ENCODE results near the gene ZDHHC7. TPM values are rescaled to one million over a fixed set of nuclear protein-coding genes. Genes with fewer than 3 reads are reported as not detected.

ZDHHC7 gene
- total RNA-seq, 8 experiments from 2014 or later, result 13.8 to 273 (median 25.8) TPM

- ATAC-seq (replicated peaks in 6 of 8), result no peak
- in situ Hi-C loops (cut with MboI; ENCODE audit: low pct_unique_long_range_greater_than_20kb in 2 of 9, low sequenced_read_pairs in 9 of 9, unreplicated experiment in 9 of 9), result no loop called here
- 90 to 98% (median 93%) methylated on average over 2 to 7 of the region's 7 CpGs for WGBS, 10 experiments
- H3K4me1 ChIP-seq (replicated peaks in 1 of 2), result peaks cover 8 to 19% of the 10 kb centered on the region in 2 donors
- H3K4me3 ChIP-seq, result no peak overlapping the region
- no peak overlapping the region for H3K27ac ChIP-seq
Measured at GRCh38 chr16:85007496-85008214, 3.7 kb downstream of the ZDHHC7 start.

DNA sequence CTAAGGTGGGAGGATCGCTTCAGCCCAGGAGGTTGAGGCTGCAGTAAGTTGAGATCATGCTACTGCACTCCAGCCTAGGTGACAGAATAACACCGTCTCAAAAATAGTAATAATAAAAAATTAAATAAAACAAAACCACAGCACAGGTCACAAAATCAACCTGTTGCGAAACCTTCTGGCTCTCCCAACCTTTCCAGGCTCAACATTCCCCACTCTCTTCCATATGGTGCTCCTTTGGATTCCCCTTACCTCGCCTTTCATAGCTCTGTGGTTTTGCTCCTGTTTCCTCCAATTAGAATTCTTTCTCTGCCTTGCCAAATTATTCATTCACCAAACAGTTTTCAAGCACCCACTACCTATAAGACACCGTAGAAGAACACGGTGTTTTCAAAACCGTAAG is 4.7 kb downstream of the ZDHHC7 start:
- in situ Hi-C loops (cut with MboI; ENCODE audit: low pct_unique_long_range_greater_than_20kb in 2 of 9, low sequenced_read_pairs in 9 of 9, unreplicated experiment in 9 of 9), result no loop called here
- peaks cover 8 to 13% of the 10 kb centered on the region in 2 donors for H3K4me1 ChIP-seq (replicated peaks in 1 of 2)
- ATAC-seq (replicated peaks in 6 of 8), result no peak
- no peak overlapping the region for H3K4me3 ChIP-seq
- WGBS, 10 experiments, result 67 to 100% (median 89%) methylated on average over 1 to 7 of the region's 7 CpGs; no CpG with 5 or more reads in 2 of the 10 experiments
- no peak overlapping the region for H3K27ac ChIP-seq

DNA sequence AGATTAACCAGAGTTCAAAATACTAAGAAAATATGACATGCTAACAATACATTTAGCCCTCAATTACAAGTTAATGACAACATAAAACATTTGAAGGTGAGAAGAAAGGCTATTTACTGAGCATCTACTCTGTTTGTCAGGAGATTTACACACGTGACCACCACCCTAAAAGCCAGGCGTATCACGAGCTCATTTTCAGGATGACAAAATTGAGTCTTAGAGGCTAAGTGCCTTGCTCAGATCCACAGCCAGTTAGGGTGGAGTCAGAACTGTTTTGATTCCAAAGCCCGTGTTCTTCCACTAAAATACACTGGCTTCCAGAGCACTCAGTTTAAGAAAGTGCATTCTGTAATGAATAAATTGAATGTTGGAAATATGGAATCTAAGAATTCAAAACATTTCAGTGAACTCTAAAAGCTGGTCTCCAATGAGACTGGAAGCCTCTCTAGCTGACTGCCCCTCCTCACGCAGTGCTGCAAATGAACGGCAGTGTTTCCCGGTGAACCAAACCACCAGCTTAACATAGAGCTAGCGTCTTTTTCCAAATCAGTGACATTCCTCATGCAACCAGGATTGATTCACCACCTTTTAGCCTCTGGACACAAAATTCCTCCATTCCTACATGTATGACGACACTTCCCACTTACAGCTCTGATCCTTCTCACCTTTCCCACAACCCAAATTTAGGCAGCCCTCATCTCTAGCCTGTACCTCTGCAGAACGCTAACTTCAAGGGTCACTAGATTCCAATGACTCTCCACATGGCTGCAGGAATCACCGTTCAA is 5.9 kb downstream of the ZDHHC7 start:
- no peak overlapping the region for H3K27ac ChIP-seq
- in situ Hi-C loops (cut with MboI; ENCODE audit: low pct_unique_long_range_greater_than_20kb in 2 of 9, low sequenced_read_pairs in 9 of 9, unreplicated experiment in 9 of 9), result no loop called here
- ATAC-seq (replicated peaks in 6 of 8), result peak in 4 of 8 experiments; percentile 21 to 83 (median 40)
- H3K4me3 ChIP-seq, result no peak overlapping the region
- H3K4me1 ChIP-seq (replicated peaks in 1 of 2), result peaks cover 8 to 13% of the 10 kb centered on the region in 2 donors
- 0 to 88% (median 82%) methylated on average over 2 to 9 of the region's 11 CpGs for WGBS, 10 experiments

- H3K27ac ChIP-seq, result no peak overlapping the region
Measured at GRCh38 chr16:85004587-85005205, 6.6 kb downstream of the ZDHHC7 start.

DNA sequence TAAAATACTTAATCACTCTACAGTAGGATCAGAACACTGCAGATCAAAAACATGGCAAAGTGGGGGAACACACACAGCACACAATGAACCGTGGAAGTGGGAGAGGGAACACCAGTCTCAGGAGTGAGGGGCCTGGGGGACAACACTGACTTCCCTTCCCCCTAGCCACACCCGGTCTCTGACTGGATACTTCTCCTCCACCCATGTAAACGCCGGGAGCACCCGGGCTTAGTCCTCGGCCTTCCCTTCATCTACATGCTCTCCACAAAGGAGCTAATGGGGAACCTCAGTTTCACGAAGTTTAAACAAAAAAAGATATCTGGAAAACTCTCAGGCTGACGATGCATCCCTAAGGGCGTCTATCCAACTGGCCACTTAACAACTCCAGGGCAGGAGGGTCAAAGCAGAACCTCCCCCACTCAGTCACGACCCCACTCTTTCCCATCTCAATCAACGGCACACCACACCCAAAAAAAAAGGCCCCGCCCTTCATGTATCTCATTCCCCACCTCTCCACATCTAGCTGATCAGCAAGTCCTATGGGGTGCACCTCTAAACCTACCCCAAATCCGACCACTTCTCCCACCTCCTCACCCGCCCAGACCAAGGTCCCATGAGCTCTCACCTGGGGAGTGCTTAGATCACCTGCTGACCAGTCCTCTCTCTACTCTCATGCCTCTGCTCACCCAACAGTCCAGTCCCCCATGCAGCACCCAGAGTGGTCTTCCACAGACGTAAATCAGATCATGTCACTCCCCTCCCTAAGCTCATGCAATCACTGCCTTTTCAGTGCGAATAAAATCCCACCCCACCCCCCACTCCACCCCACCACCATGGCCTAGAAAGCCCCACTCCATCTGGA is 7.4 kb downstream of the ZDHHC7 start:
- Histone ChIP-seq H3K4me3 (no peak overlapping the region), H3K27ac (no peak overlapping the region), H3K4me1 (replicated peaks in 1 of 2) (peaks cover 5 to 6% of the 10 kb centered on the region in 2 donors)
- peak in 4 of 8 experiments; percentile 31 to 49 (median 37) for ATAC-seq (replicated peaks in 6 of 8)
- in situ Hi-C loops (cut with MboI; ENCODE audit: low pct_unique_long_range_greater_than_20kb in 2 of 9, low sequenced_read_pairs in 9 of 9, unreplicated experiment in 9 of 9), result no loop called here
- 4 to 100% (median 73%) methylated on average over 2 to 12 of the region's 16 CpGs; no CpG with 5 or more reads in 1 of the 10 experiments for WGBS, 10 experiments

More at GRCh38 chr16:85004587-85005205, 6.6 kb downstream of the ZDHHC7 start:
- Histone ChIP-seq H3K4me3 (no peak overlapping the region), H3K4me1 (replicated peaks in 1 of 2) (peaks cover 5 to 6% of the 10 kb centered on the region in 2 donors)
- 0 to 100% (median 83%) methylated on average over 1 to 8 of the region's 10 CpGs; no CpG with 5 or more reads in 1 of the 10 experiments for WGBS, 10 experiments
- peak in 6 of 8 experiments; percentile 1 to 65 (median 41) for ATAC-seq (replicated peaks in 6 of 8)
- in situ Hi-C loops (cut with MboI; ENCODE audit: low pct_unique_long_range_greater_than_20kb in 2 of 9, low sequenced_read_pairs in 9 of 9, unreplicated experiment in 9 of 9), result no loop called here

DNA sequence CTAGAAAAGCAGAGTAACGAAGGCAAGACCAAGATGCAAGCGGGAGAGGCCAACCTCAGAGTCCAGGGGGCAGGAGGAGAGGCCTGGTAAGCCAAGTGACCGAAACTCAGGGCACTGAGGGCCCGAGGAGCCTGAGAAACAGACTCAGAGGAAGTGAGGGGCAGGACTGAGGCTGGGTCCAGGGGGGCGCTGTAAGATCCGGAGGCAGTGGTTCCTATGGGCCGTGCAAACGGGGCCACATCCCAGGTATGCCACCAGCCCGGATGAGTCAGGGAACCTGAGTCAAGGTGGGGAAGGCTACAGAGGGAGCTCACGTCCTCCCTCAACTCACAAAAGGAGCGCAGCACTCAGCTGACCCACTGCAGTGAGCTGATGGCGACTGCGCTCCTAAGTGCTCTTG is 8.3 kb downstream of the ZDHHC7 start:
- in situ Hi-C loops (cut with MboI; ENCODE audit: low pct_unique_long_range_greater_than_20kb in 2 of 9, low sequenced_read_pairs in 9 of 9, unreplicated experiment in 9 of 9), result no loop called here
- Histone ChIP-seq H3K27ac (no peak overlapping the region), H3K4me3 (no peak overlapping the region), H3K4me1 (replicated peaks in 1 of 2) (peaks cover 5 to 6% of the 10 kb centered on the region in 2 donors)
- 60 to 100% (median 86%) methylated on average over 1 to 8 of the region's 13 CpGs; no CpG with 5 or more reads in 1 of the 10 experiments for WGBS, 10 experiments
- ATAC-seq (replicated peaks in 6 of 8), result peak in 1 of 8 experiments; percentile 20

GRCh38 chr16:85002608-85003007 is 8.7 kb downstream of the ZDHHC7 start:
- Histone ChIP-seq H3K4me1 (replicated peaks in 1 of 2) (peaks cover 5 to 6% of the 10 kb centered on the region in 2 donors), H3K4me3 (no peak overlapping the region), H3K27ac (no peak overlapping the region)
- in situ Hi-C loops (cut with MboI; ENCODE audit: low pct_unique_long_range_greater_than_20kb in 2 of 9, low sequenced_read_pairs in 9 of 9, unreplicated experiment in 9 of 9), result no loop called here
- 63 to 100% (median 85%) methylated on average over 1 to 11 of the region's 12 CpGs; no CpG with 5 or more reads in 1 of the 10 experiments for WGBS, 10 experiments
- no peak for ATAC-seq (replicated peaks in 6 of 8)

DNA sequence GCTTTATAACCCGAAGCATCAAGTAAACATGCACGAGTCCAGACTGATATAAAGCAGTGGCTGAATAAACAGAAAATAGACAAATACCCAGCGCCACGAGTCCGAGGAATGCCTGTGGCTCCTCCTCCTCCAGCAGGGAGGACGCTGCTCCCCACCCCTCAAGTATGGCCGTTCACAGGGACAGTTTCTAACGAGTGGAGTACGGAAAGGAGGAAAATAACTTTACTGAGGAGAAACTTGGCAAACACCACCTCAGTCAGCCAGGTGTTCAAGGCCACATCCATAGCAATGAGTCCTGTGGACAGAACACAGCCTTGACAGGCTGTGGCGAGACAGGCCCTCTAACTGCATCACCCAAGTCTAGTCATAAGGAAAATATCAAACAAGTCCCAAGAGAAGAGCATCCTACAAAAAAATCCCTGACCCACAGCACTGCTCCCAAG is 9.2 kb downstream of the ZDHHC7 start:
- 70 to 100% (median 91%) methylated on average over 1 to 10 of the region's 10 CpGs; no CpG with 5 or more reads in 1 of the 10 experiments for WGBS, 10 experiments
- ATAC-seq (replicated peaks in 6 of 8), result peak in 1 of 8 experiments; percentile 21

DNA sequence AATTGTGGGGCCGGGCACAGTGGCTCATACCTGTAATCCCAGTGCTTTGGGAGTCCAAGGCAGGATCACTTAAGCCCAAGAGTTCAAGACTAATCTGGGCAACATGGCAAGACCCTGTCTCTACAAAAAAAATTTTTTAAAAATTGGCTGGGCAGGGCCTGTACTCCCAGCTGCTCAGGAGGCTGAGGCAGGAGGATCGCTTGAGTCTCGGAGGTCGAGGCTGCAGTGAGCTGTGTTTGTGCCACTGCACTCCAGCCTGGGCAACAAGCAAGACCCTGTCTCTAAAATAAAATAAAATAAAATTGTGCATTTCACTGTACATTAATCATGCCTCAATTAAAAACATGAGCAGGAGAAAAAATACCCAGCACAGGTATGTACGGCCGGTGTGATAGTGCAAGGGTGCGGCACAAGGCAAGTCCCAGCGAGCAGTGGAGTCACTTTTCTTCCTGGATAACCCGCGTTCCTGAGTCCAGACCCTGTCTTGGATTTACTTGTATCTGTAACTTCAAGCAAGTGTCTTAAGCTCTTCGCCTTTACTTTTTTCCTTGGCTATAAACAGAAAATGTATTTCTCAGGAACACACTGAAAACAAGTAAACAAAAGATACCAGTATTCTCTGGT is 11.4 kb downstream of the ZDHHC7 start:
- Histone ChIP-seq H3K27ac (no peak overlapping the region), H3K4me1 (replicated peaks in 1 of 2) (peaks cover 5 to 6% of the 10 kb centered on the region in 2 donors), H3K4me3 (no peak overlapping the region)
- ATAC-seq (replicated peaks in 6 of 8), result no peak
- WGBS, 10 experiments, result 95 to 100% (median 100%) methylated on average over 2 to 11 of the region's 11 CpGs
- in situ Hi-C loops (cut with MboI; ENCODE audit: low pct_unique_long_range_greater_than_20kb in 2 of 9, low sequenced_read_pairs in 9 of 9, unreplicated experiment in 9 of 9), result no loop called here

More for the DNA sequence above, 9.2 kb downstream of the ZDHHC7 start:
- no peak overlapping the region for H3K4me3 ChIP-seq
- peaks cover 5 to 6% of the 10 kb centered on the region in 2 donors for H3K4me1 ChIP-seq (replicated peaks in 1 of 2)
- in situ Hi-C loops (cut with MboI; ENCODE audit: low pct_unique_long_range_greater_than_20kb in 2 of 9, low sequenced_read_pairs in 9 of 9, unreplicated experiment in 9 of 9), result no loop called here
- H3K27ac ChIP-seq, result no peak overlapping the region

GRCh38 chr16:84999200-84999599 is 12.1 kb downstream of the ZDHHC7 start:
- Histone ChIP-seq H3K4me1 (replicated peaks in 1 of 2) (peaks cover 5 to 6% of the 10 kb centered on the region in 2 donors), H3K27ac (no peak overlapping the region), H3K4me3 (no peak overlapping the region)
- in situ Hi-C loops (cut with MboI; ENCODE audit: low pct_unique_long_range_greater_than_20kb in 2 of 9, low sequenced_read_pairs in 9 of 9, unreplicated experiment in 9 of 9), result no loop called here
- WGBS, 10 experiments, result 54 to 100% (median 100%) methylated on average over 1 to 3 of the region's 3 CpGs
- no peak for ATAC-seq (replicated peaks in 6 of 8)

- Histone ChIP-seq H3K4me3 (no peak overlapping the region), H3K4me1 (replicated peaks in 1 of 2) (peaks cover 0 to 2% of the 10 kb centered on the region in 2 donors), H3K27ac (no peak overlapping the region)
- in situ Hi-C loops (cut with MboI; ENCODE audit: low pct_unique_long_range_greater_than_20kb in 2 of 9, low sequenced_read_pairs in 9 of 9, unreplicated experiment in 9 of 9), result no loop called here
- WGBS, 10 experiments, result 89 to 100% (median 96%) methylated on average over 2 to 8 of the region's 11 CpGs; no CpG with 5 or more reads in 3 of the 10 experiments
- ATAC-seq (replicated peaks in 6 of 8), result no peak
Measured at GRCh38 chr16:84996365-84996764, 15.0 kb downstream of the ZDHHC7 start.

DNA sequence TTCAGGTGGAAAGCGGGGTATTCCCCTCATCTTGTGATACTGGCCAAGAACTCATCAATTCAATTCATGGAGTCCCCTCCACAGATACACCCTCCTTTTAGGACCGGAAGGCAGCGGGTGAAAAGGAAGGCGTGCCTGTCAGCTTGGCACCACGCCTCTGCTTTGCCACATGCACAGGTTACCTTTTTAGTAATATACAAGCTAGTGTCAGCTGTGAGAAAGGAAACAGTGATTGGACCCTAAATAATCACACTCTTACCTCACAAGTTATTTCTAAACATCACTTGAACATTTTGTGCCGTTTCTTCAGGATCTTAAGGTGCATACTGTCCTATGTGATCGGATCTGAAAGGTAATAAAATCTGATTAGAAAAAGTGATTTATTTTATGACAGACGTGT is 15.7 kb downstream of the ZDHHC7 start:
- no peak overlapping the region for H3K4me3 ChIP-seq
- no peaks in the 10 kb centered on the region for H3K4me1 ChIP-seq (replicated peaks in 1 of 2)
- H3K27ac ChIP-seq, result no peak overlapping the region
- WGBS, 10 experiments, result 57 to 100% (median 82%) methylated on average over 2 to 8 of the region's 8 CpGs; no CpG with 5 or more reads in 1 of the 10 experiments
- ATAC-seq (replicated peaks in 6 of 8), result no peak
- in situ Hi-C loops (cut with MboI; ENCODE audit: low pct_unique_long_range_greater_than_20kb in 2 of 9, low sequenced_read_pairs in 9 of 9, unreplicated experiment in 9 of 9), result no loop called here
